Articular chondrocyte of knee joint (primary cell): ENCODE results near the gene UBE2C. TPM values are rescaled to one million over a fixed set of nuclear protein-coding genes. Genes with fewer than 3 reads are reported as not detected.

Experiments used
- small RNA-seq: library from RNA; depleted of rRNA; stranded (forward); fragments of <200 nt; gene quantifications from one replicate; pipeline ENCODE3, GENCODE V24; 2012
- total RNA-seq: library from RNA; depleted of rRNA; stranded (reverse); fragments of >200 nt; gene quantifications from 2 replicates; pipeline ENCODE4 v1.2.3, GENCODE V29; 2012

The UBE2C gene
- total RNA-seq, result 17.1 and 17.3 TPM in 2 replicates

GRCh38 chr20:45812157-45813005, at the start of gene UBE2C:
Gene UBE2C (plus strand): TSS chr20:45812644. CDS start chr20:45812696, 52 bp downstream.

GRCh38 chr20:45827030-45827652, 14.7 kb downstream of the UBE2C start, which contains the start of gene TNNC2:
Gene TNNC2 (minus strand): TSS chr20:45827312. CDS start chr20:45827248, 64 bp downstream.

GRCh38 chr20:45833030-45833882, 20.8 kb downstream of the UBE2C start, which contains the start of gene SNX21:
Gene SNX21 (plus strand): TSS chr20:45833799. CDS start chr20:45833920, 121 bp downstream.

GRCh38 chr20:45857114-45857881, 44.9 kb downstream of the UBE2C start, which contains the start of the genes ACOT8 and ZSWIM3:
Gene ACOT8 (minus strand): TSS chr20:45857392. CDS start chr20:45857315, 77 bp downstream.
Gene ZSWIM3 (plus strand): TSS chr20:45857614. CDS start chr20:45857826, 212 bp downstream.

Small RNA genes lying within 50 kb of the gene (small RNA-seq; reads per million reads assigned to genes)
- gene RNU6ATAC38P, result not detected

Other genes with a start within 250 kb of the UBE2C start
- gene WFDC8, start 233.4 kb upstream of the UBE2C start, total RNA-seq, result not detected in 2 replicates
- gene WFDC10A, start 182.9 kb upstream of the UBE2C start, total RNA-seq, result not detected in 2 replicates
- not detected in 2 replicates for gene WFDC9, start 181.4 kb upstream of the UBE2C start, total RNA-seq
- not detected in 2 replicates for gene WFDC11, start 142.4 kb upstream of the UBE2C start, total RNA-seq
- gene WFDC13, start 110.6 kb upstream of the UBE2C start, total RNA-seq, result not detected in 2 replicates
- gene WFDC10B, start 107.6 kb upstream of the UBE2C start, total RNA-seq, result not detected in 2 replicates
- not detected in 2 replicates for gene SPINT4, start 90.3 kb upstream of the UBE2C start, total RNA-seq
- 0.76 and 1.4 TPM in 2 replicates for gene WFDC3, start 20.8 kb upstream of the UBE2C start, total RNA-seq
- 20.6 and 22.6 TPM in 2 replicates for gene DNTTIP1, start 20.7 kb upstream of the UBE2C start, total RNA-seq
- 0.39 and 1.4 TPM in 2 replicates for gene TNNC2, start 14.7 kb downstream of the UBE2C start, total RNA-seq
- 105 TPM in 2 replicates for gene SNX21, start 21.2 kb downstream of the UBE2C start, total RNA-seq
- 25.4 and 25.5 TPM in 2 replicates for gene ACOT8, start 44.7 kb downstream of the UBE2C start, total RNA-seq
- 7.2 and 9.6 TPM in 2 replicates for gene ZSWIM3, start 45.0 kb downstream of the UBE2C start, total RNA-seq
- gene ZSWIM1, start 68.6 kb downstream of the UBE2C start, total RNA-seq, result 8.4 and 9.6 TPM in 2 replicates
- 0.76 and 1.6 TPM in 2 replicates for gene SPATA25, start 75.0 kb downstream of the UBE2C start, total RNA-seq
- gene NEURL2, start 78.6 kb downstream of the UBE2C start, total RNA-seq, result 2.7 and 4.8 TPM in 2 replicates
- 116 and 145 TPM in 2 replicates for gene CTSA, start 78.7 kb downstream of the UBE2C start, total RNA-seq
- gene PLTP, start 99.5 kb downstream of the UBE2C start, total RNA-seq, result 17.5 and 18.3 TPM in 2 replicates
- gene PCIF1, start 122.0 kb downstream of the UBE2C start, total RNA-seq, result 11.6 and 14.0 TPM in 2 replicates
- gene ZNF335, start 159.6 kb downstream of the UBE2C start, total RNA-seq, result 19.5 and 20.2 TPM in 2 replicates
- under 0.01 and 0.52 TPM in 2 replicates for gene MMP9, start 196.3 kb downstream of the UBE2C start, total RNA-seq
- under 0.01 TPM in 2 replicates for gene SLC12A5, start 216.6 kb downstream of the UBE2C start, total RNA-seq